Prostate gland (tissue), 2 donors: ENCODE data around the gene PIM3. TPM values are rescaled to one million over a fixed set of nuclear protein-coding genes. Genes with fewer than 3 reads are reported as not detected.

Experiments
- DNase-seq: peaks from one replicate; pipeline ENCODE4 v3.0.0-alpha.2; 2019; ENCODE audit warnings: low spot score
- H3K27ac ChIP-seq, 2 donors: fragments of 200-600 bp; sonication (generic); 2 replicates each; pipeline ENCODE4 v1.5.1; 2017 to 2019
- H3K27me3 ChIP-seq: fragments of 200-600 bp; sonication (generic); replicated peaks from 2 replicates; pipeline ENCODE4 v1.5.1; 2019; ENCODE audit not compliant: insufficient read depth
- H3K36me3 ChIP-seq, 2 donors: fragments of 200-600 bp; sonication (generic); 1 replicate in 1 of 2; 2 replicates in 1 of 2; pipeline versions ENCODE4 v1.5.1 to v1.8.1; 2017 to 2019
- H3K4me1 ChIP-seq: fragments of 200-600 bp; sonication (generic); replicated peaks from 2 replicates; pipeline ENCODE4 v1.5.1; 2019
- H3K4me3 ChIP-seq, 2 donors: fragments of 200-600 bp; sonication (generic); 2 replicates each; pipeline ENCODE4 v1.5.1; 2017 to 2019
- H3K9me3 ChIP-seq: fragments of 200-600 bp; sonication (generic); 2 replicates; pipeline ENCODE4 v1.5.1; 2017
- CTCF ChIP-seq, 4 experiments: fragments of 200-600 bp in 2 of 4; fragments of 450-650 bp in 2 of 4; sonication (generic) in 2 of 4; IDR thresholded peaks; 1 replicate in 3 of 4; 2 replicates in 1 of 4; pipeline ENCODE4 v1.5.1; 2016 to 2019; ENCODE audit warnings: antibody characterized with exemption in 4 of 4, mild to moderate bottlenecking in 2 of 4, moderate library complexity in 2 of 4
- POLR2A ChIP-seq: fragments of 450-650 bp; IDR thresholded peaks from one replicate; pipeline ENCODE4 v1.6.1; 2016; ENCODE audit warnings: antibody characterized with exemption, mild to moderate bottlenecking
- POLR2AphosphoS5 ChIP-seq: sonication (generic); formaldehyde crosslinking; IDR thresholded peaks from one replicate; pipeline ENCODE4 v1.6.1; 2017; ENCODE audit warnings: antibody characterized with exemption
- WGBS: methylation state at CpG from one replicate; pipeline ENCODE4 v1.1.5; 2018; 5-methylcytosine and 5-hydroxymethylcytosine counted together
- intact Hi-C: fragments of 100-400 bp; cut with DNase I; formaldehyde crosslinking; loops from one replicate; pipeline ENCODE4 v1.14.2; 2022
- total RNA-seq, 2 donors: library from RNA; depleted of rRNA; stranded (reverse); fragments of >200 nt; gene quantifications; one replicate each; pipeline ENCODE4 v1.1.0, GENCODE V29; 2016

The PIM3 gene
- total RNA-seq, 2 donors from 2014 or later: 126 to 183 TPM

GRCh38 chr22:49914256-49914655, 46.3 kb upstream of the PIM3 start:
- intact Hi-C loops: no loop called here
- TF ChIP-seq CTCF (IDR thresholded peaks at IDR 0.05): no peak
- H3K4me3 ChIP-seq: no peak overlapping the region
- DNase-seq: no peak
- H3K27ac ChIP-seq: no peak overlapping the region
- no peaks in the 10 kb centered on the region for H3K36me3 ChIP-seq
- no peaks in the 10 kb centered on the region for H3K9me3 ChIP-seq
- H3K27me3 ChIP-seq: no peaks in the 10 kb centered on the region
- 89% methylated on average over 9 of the region's 12 CpGs for WGBS
- H3K4me1 ChIP-seq: peaks cover 2% of the 10 kb centered on the region

GRCh38 chr22:49915610-49916009, 45.0 kb upstream of the PIM3 start:
- 84% methylated on average over 12 of the region's 12 CpGs for WGBS
- Histone ChIP-seq H3K36me3 (no peaks in the 10 kb centered on the region), H3K4me3 (no peak overlapping the region), H3K27ac (no peak overlapping the region), H3K4me1 (peaks cover 6% of the 10 kb centered on the region), H3K9me3 (no peaks in the 10 kb centered on the region), H3K27me3 (no peaks in the 10 kb centered on the region)
- no peak for TF ChIP-seq CTCF (IDR thresholded peaks at IDR 0.05)
- TF ChIP-seq POLR2A: no peak
- no peak for TF ChIP-seq POLR2AphosphoS5
- intact Hi-C loops: loop anchor here (5.0 kb wide), 1 partner anchor 63 kb away; the partner anchor contains the start of gene ZBED4
- no peak for DNase-seq

- Histone ChIP-seq H3K4me3 (no peak overlapping the region), H3K4me1 (peaks cover 6% of the 10 kb centered on the region), H3K36me3 (no peaks in the 10 kb centered on the region), H3K9me3 (no peaks in the 10 kb centered on the region), H3K27me3 (no peaks in the 10 kb centered on the region), H3K27ac (no peak overlapping the region)
- 93% methylated on average over 11 of the region's 11 CpGs for WGBS
- intact Hi-C loops: loop anchor here (5.0 kb wide), 1 partner anchor 65 kb away; the partner anchor contains the start of gene ZBED4
- TF ChIP-seq POLR2AphosphoS5: no peak
- TF ChIP-seq CTCF (IDR thresholded peaks at IDR 0.05): no peak
- no peak for TF ChIP-seq POLR2A
- no peak for DNase-seq
Measured at GRCh38 chr22:49916831-49917230, 43.7 kb upstream of the PIM3 start.

- TF ChIP-seq POLR2AphosphoS5 (peak; percentile 77), CTCF (IDR thresholded peaks at IDR 0.05) (peak; percentile 11 to 64 (median 24)), POLR2A (peak; percentile 58)
- intact Hi-C loops: loop anchor here (5.0 kb wide), 1 partner anchor 66 kb away; the partner anchor contains the start of gene ZBED4
- Histone ChIP-seq H3K4me1 (peaks cover 6% of the 10 kb centered on the region), H3K9me3 (no peaks in the 10 kb centered on the region), H3K27me3 (no peaks in the 10 kb centered on the region), H3K27ac (peak within 1 kb of the TSS; percentile 90 to 91), H3K4me3 (peak within 1 kb of the TSS; percentile 60 to 70), H3K36me3 (no peaks in the 10 kb centered on the region)
- WGBS: under 1% methylated on average over 99 of the region's 103 CpGs
- peak; percentile 99 for DNase-seq
Measured at GRCh38 chr22:49917974-49918910, 42.3 kb upstream of the PIM3 start, which contains the start of the genes ALG12 and CRELD2. ALG12 (minus strand) TSS chr22:49918438; CDS start chr22:49913765, 4,673 bp downstream. CRELD2 (plus strand) TSS chr22:49918634; CDS start chr22:49918770, 136 bp downstream.
